HCT116 (cell line): ENCODE measurements around the gene ERBB3. TPM values are rescaled to one million over a fixed set of nuclear protein-coding genes. Genes with fewer than 3 reads are reported as not detected.

Source experiments
- ATAC-seq: fragments of 200-7000 bp; cut with Tn5 transposase; 2 replicates; pipeline ENCODE4 v1.9.1; 2020; ENCODE audit warnings: mild to moderate bottlenecking, moderate library complexity
- BruUV-seq: library from RNA; stranded (reverse); fragments of 400-500 nt; replicated peaks from 2 replicates; lab custom pipeline; 2021; lab: Mats Ljungman, UMichigan
- CTCF ChIA-PET: fragments of 300-600 bp; sonication (Branson Sonifier 250); formaldehyde crosslinking; loops from one replicate; lab custom pipeline; 2021; ENCODE audit warnings: antibody characterized with exemption; lab: Charles Lee
- POLR2A ChIA-PET: fragments of 300-600, 350-600 bp; sonication (Branson Sonifier 250); formaldehyde crosslinking; loops from one replicate; lab custom pipeline; 2021; ENCODE audit warnings: antibody characterized with exemption; lab: Charles Lee
- RAD21 ChIA-PET, 2 experiments: fragments of 300-600 bp; sonication (Branson Sonifier 250); formaldehyde crosslinking; loops; one replicate each; lab custom pipeline; 2023; ENCODE audit warnings: low total read pairs in 2 of 2; ENCODE audit not compliant: uncharacterized antibody in 2 of 2, unreplicated experiment in 2 of 2, low non-redundant PET in 1 of 2; lab: Charles Lee
- DNase-seq: peaks from one replicate; pipeline ENCODE4 v3.0.0-alpha.2; 2010; ENCODE audit warnings: low read depth, low spot score
- H2AFZ ChIP-seq: fragments of 200-600 bp; shearing (Covaris generic), sonication (generic); 2 replicates; pipeline ENCODE4 v1.6.1; 2017; ENCODE audit warnings: low read depth, mixed run types, mixed read lengths, antibody characterized with exemption, low read length; ENCODE audit not compliant: poor library complexity, severe bottlenecking
- H3K27ac ChIP-seq: 2 replicates; pipeline ENCODE4 v1.5.1; 2012; ENCODE audit warnings: low read depth, low read length
- H3K27me3 ChIP-seq: fragments of 200-600 bp; sonication (generic); 2 replicates; pipeline ENCODE4 v1.6.1; 2016; ENCODE audit warnings: mixed run types, low read length, mixed read lengths; ENCODE audit not compliant: insufficient read depth
- H3K36me3 ChIP-seq, 2 experiments: fragments of 200-500 bp in 1 of 2; fragments of 200-600 bp in 1 of 2; sonication (Bioruptor generic) in 1 of 2; sonication (generic) in 1 of 2; 2 replicates each; pipeline versions ENCODE4 v1.5.1 to v1.6.1; 2014 to 2016; ENCODE audit warnings: low read length in 2 of 2, inconsistent platforms in 1 of 2, mixed read lengths in 1 of 2, mixed run types in 1 of 2; ENCODE audit not compliant: insufficient read depth in 2 of 2, control insufficient read depth in 1 of 2
- H3K4me1 ChIP-seq, 2 experiments: fragments of 200-600 bp in 1 of 2; sonication (generic) in 1 of 2; 2 replicates each; pipeline versions ENCODE4 v1.5.1 to v1.6.1; 2012 to 2017; ENCODE audit warnings: low read length in 2 of 2, inconsistent platforms in 1 of 2, mild to moderate bottlenecking in 1 of 2, mixed read lengths in 1 of 2, mixed run types in 1 of 2, moderate library complexity in 1 of 2; ENCODE audit not compliant: insufficient read depth in 2 of 2, control insufficient read depth in 1 of 2
- H3K4me2 ChIP-seq: fragments of 200-600 bp; sonication (generic); 2 replicates; pipeline ENCODE4 v1.6.1; 2017; ENCODE audit warnings: mixed run types, low read length, mixed read lengths
- H3K4me3 ChIP-seq, 2 experiments: fragments of 200-600 bp in 1 of 2; sonication (generic) in 1 of 2; replicated peaks in 1 of 2; 2 replicates each; pipeline ENCODE4 v1.5.1; 2011 to 2016; ENCODE audit warnings: low read length in 2 of 2, control low read depth in 1 of 2, low read depth in 1 of 2, mild to moderate bottlenecking in 1 of 2, mixed read lengths in 1 of 2, mixed run types in 1 of 2
- H3K79me2 ChIP-seq: fragments of 200-600 bp; sonication (generic); 2 replicates; pipeline ENCODE4 v1.6.1; 2017; ENCODE audit warnings: mild to moderate bottlenecking, mixed run types, low read length, moderate library complexity, mixed read lengths; ENCODE audit not compliant: insufficient read depth
- H3K9ac ChIP-seq: fragments of 200-600 bp; sonication (generic); 2 replicates; pipeline ENCODE4 v1.6.1; 2016; ENCODE audit warnings: low read length, mixed read lengths
- H3K9me2 ChIP-seq: fragments of 200-600 bp; sonication (generic), shearing (Covaris generic); 2 replicates; pipeline ENCODE4 v1.6.1; 2017; ENCODE audit warnings: mixed run types, mild to moderate bottlenecking, moderate library complexity; ENCODE audit not compliant: insufficient read depth
- H3K9me3 ChIP-seq, 2 experiments: fragments of 200-500 bp in 1 of 2; fragments of 200-600 bp in 1 of 2; sonication (Bioruptor generic) in 1 of 2; sonication (generic) in 1 of 2; 2 replicates each; pipeline ENCODE4 v1.6.1; 2014 to 2017; ENCODE audit warnings: low read length in 2 of 2, mixed read lengths in 2 of 2, inconsistent platforms in 1 of 2, low read depth in 1 of 2, mild to moderate bottlenecking in 1 of 2, mixed run types in 1 of 2, moderate library complexity in 1 of 2; ENCODE audit not compliant: control insufficient read depth in 1 of 2, insufficient read depth in 1 of 2
- H4K20me1 ChIP-seq: fragments of 200-600 bp; sonication (generic), shearing (Covaris generic); 2 replicates; pipeline ENCODE4 v1.6.1; 2017; ENCODE audit warnings: mixed run types, mild to moderate bottlenecking, moderate library complexity; ENCODE audit not compliant: insufficient read depth
- POLR2AphosphoS5 ChIP-seq: IDR thresholded peaks from 2 replicates; pipeline ENCODE4 v1.6.1; 2011; ENCODE audit warnings: mild to moderate bottlenecking, low read depth, low read length, moderate library complexity
- YY1 ChIP-seq: IDR thresholded peaks from 2 replicates; pipeline ENCODE4 v1.6.1; 2011; ENCODE audit warnings: low read length, low read depth, moderate library complexity, mild to moderate bottlenecking; ENCODE audit not compliant: insufficient replicate concordance; ENCODE audit errors: extremely low read depth
- intact Hi-C: fragments of 100-400 bp; cut with micrococcal nuclease; formaldehyde crosslinking; loops from 2 replicates; pipeline ENCODE4 v1.10.0; 2022
- total RNA-seq: library from RNA; stranded (reverse); gene quantifications from one replicate; pipeline ENCODE4 v1.2.1, GENCODE V29; 2021; ENCODE audit not compliant: unreplicated experiment
- TF ChIP-seq, protein P1 (sequence below): IDR thresholded peaks from 2 replicates; pipeline ENCODE4 v1.6.1; 2012
- TF ChIP-seq, protein P2 (sequence below): IDR thresholded peaks from 2 replicates; pipeline ENCODE4 v1.6.1; 2011; ENCODE audit warnings: mild to moderate bottlenecking, low read length, moderate library complexity; ENCODE audit not compliant: insufficient replicate concordance; ENCODE audit errors: extremely low read depth

Gene ERBB3
- total RNA-seq, 1 experiment from 2014 or later = 39.7 TPM

DNA sequence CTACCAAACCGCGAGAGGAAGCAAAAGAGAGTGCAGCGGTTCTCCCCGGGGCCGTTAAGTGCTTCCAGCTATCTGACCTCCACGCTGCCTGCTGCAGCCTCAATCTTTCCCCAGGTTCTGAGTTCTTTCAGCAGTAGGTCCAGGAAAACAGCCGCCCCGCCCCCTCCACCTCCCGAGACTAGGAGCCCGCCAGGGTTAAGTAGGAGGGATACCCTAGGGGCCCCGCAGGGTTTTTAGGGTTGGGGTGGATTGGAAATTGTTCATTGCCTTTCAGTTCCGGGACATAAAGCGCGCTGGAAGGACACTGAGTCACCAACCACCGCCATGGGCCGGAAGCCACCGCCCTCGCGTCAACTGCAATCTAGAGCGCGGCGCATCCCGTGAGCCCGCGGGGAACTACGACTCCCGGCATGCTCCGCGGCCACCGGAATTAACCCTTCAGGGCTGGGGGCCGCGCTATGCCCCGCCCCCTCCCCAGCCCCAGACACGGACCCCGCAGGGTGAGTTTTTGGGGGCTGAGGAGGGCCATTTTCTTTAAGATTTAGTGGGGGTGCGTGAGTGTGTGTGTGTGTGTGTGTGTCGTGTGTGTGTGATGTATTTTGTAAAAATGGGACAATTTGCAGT is 72.3 kb downstream of the ERBB3 start, which contains the start of gene MYL6B:
TSS of gene MYL6B (plus strand) at position 456 of the 624 bp plus-strand sequence. CDS start 1,332 bp downstream, outside the sequence.
- peak; percentile 86 for ATAC-seq
- H3K36me3 ChIP-seq = no peaks in the 10 kb centered on the region; a peak in 1 of 4 replicates
- no peaks in the 10 kb centered on the region for H4K20me1 ChIP-seq
- peak within 1 kb of the TSS; percentile 68 to 71 for H3K4me3 ChIP-seq
- BruUV-seq = no TSS peak
- no peak within 1 kb of the TSS for H2AFZ ChIP-seq
- H3K9me3 ChIP-seq = no peaks in the 10 kb centered on the region
- peak within 1 kb of the TSS; percentile 80 for H3K9ac ChIP-seq
- H3K9me2 ChIP-seq = no peaks in the 10 kb centered on the region
- TF ChIP-seq, protein P1, sequence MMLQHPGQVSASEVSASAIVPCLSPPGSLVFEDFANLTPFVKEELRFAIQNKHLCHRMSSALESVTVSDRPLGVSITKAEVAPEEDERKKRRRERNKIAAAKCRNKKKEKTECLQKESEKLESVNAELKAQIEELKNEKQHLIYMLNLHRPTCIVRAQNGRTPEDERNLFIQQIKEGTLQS = no peak
- TF ChIP-seq, protein P2, sequence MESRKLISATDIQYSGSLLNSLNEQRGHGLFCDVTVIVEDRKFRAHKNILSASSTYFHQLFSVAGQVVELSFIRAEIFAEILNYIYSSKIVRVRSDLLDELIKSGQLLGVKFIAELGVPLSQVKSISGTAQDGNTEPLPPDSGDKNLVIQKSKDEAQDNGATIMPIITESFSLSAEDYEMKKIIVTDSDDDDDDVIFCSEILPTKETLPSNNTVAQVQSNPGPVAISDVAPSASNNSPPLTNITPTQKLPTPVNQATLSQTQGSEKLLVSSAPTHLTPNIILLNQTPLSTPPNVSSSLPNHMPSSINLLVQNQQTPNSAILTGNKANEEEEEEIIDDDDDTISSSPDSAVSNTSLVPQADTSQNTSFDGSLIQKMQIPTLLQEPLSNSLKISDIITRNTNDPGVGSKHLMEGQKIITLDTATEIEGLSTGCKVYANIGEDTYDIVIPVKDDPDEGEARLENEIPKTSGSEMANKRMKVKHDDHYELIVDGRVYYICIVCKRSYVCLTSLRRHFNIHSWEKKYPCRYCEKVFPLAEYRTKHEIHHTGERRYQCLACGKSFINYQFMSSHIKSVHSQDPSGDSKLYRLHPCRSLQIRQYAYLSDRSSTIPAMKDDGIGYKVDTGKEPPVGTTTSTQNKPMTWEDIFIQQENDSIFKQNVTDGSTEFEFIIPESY = peak; percentile 63
- TF ChIP-seq POLR2AphosphoS5 (peak; percentile 81), YY1 (peak; percentile 87)
- H3K27me3 ChIP-seq = no peaks in the 10 kb centered on the region
- peak within 1 kb of the TSS; percentile 81 for H3K4me2 ChIP-seq
- H3K4me1 ChIP-seq = peaks cover 15 to 24% of the 10 kb centered on the region in 2 experiments
- CTCF ChIA-PET = interaction anchor here (1.0 to 1.4 kb wide), 3 partner anchors 10 to 34 kb away, joined by 3 to 7 read pairs (median 6); partner anchors contain the start of genes ESYT1 and ZC3H10
- RAD21 ChIA-PET = interaction anchor here in 1 of 2 experiments (1.3 kb wide), 1 partner anchor 24 kb away, joined by 3 read pairs; the partner anchor contains the start of gene ESYT1
- peak within 1 kb of the TSS; percentile 91 for H3K27ac ChIP-seq
- POLR2A ChIA-PET = interaction anchor here (1.0 to 1.9 kb wide), 4 partner anchors 24 to 48 kb away, joined by 3 to 18 read pairs (median 4); partner anchors contain the start of genes ESYT1, PA2G4 and SMARCC2
- peak; percentile 81 for DNase-seq
- H3K79me2 ChIP-seq = no peaks in the 10 kb centered on the region; the same call in 1 of the 2 replicates
- intact Hi-C loops = loop anchor here (2.0 kb wide), 1 partner anchor 23 kb away; the partner anchor contains the start of gene ESYT1

Other genes starting within 250 kb of the ERBB3 start
- 2.3 TPM for gene MMP19, start 237.2 kb upstream of the ERBB3 start, total RNA-seq
- gene PYM1, start 152.3 kb upstream of the ERBB3 start, total RNA-seq = 24.8 TPM
- 58.3 TPM for gene DGKA, start 149.0 kb upstream of the ERBB3 start, total RNA-seq
- gene PMEL, start 114.1 kb upstream of the ERBB3 start, total RNA-seq = 5.8 TPM
- gene CDK2, start 113.3 kb upstream of the ERBB3 start, total RNA-seq = 90.9 TPM
- gene RAB5B, start 106.1 kb upstream of the ERBB3 start, total RNA-seq = 44.5 TPM
- 18.0 TPM for gene SUOX, start 82.9 kb upstream of the ERBB3 start, total RNA-seq
- gene IKZF4, start 59.1 kb upstream of the ERBB3 start, total RNA-seq = 8.5 TPM
- 70.2 TPM for gene RPS26, start 38.2 kb upstream of the ERBB3 start, total RNA-seq
- 302 TPM for gene PA2G4, start 24.4 kb downstream of the ERBB3 start, total RNA-seq
- gene RPL41, start 36.5 kb downstream of the ERBB3 start, total RNA-seq = 4,327 TPM
- gene ZC3H10, start 38.1 kb downstream of the ERBB3 start, total RNA-seq = 8.7 TPM
- 80.9 TPM for gene ESYT1, start 48.1 kb downstream of the ERBB3 start, total RNA-seq
- gene MYL6B, start 72.4 kb downstream of the ERBB3 start, total RNA-seq = 94.3 TPM
- gene MYL6, start 78.2 kb downstream of the ERBB3 start, total RNA-seq = 554 TPM
- 99.7 TPM for gene SMARCC2, start 109.3 kb downstream of the ERBB3 start, total RNA-seq
- gene RNF41, start 141.8 kb downstream of the ERBB3 start, total RNA-seq = 40.6 TPM
- gene NABP2, start 144.2 kb downstream of the ERBB3 start, total RNA-seq = 52.9 TPM
- gene SLC39A5, start 149.9 kb downstream of the ERBB3 start, total RNA-seq = 0.66 TPM
- 56.6 TPM for gene ANKRD52, start 178.2 kb downstream of the ERBB3 start, total RNA-seq
- 11.7 TPM for gene COQ10A, start 186.8 kb downstream of the ERBB3 start, total RNA-seq
- 270 TPM for gene CS, start 220.2 kb downstream of the ERBB3 start, total RNA-seq
- gene CNPY2, start 235.8 kb downstream of the ERBB3 start, total RNA-seq = 109 TPM